COLO668 (cell line): ENCODE results near the gene VSIG10L2.

Source experiments
- DNase-seq: peaks from one replicate; lab custom pipeline; 2025; ENCODE audit not compliant: unreplicated experiment; lab: John Stamatoyannopoulos, UW

The VSIG10L2 gene

DNA sequence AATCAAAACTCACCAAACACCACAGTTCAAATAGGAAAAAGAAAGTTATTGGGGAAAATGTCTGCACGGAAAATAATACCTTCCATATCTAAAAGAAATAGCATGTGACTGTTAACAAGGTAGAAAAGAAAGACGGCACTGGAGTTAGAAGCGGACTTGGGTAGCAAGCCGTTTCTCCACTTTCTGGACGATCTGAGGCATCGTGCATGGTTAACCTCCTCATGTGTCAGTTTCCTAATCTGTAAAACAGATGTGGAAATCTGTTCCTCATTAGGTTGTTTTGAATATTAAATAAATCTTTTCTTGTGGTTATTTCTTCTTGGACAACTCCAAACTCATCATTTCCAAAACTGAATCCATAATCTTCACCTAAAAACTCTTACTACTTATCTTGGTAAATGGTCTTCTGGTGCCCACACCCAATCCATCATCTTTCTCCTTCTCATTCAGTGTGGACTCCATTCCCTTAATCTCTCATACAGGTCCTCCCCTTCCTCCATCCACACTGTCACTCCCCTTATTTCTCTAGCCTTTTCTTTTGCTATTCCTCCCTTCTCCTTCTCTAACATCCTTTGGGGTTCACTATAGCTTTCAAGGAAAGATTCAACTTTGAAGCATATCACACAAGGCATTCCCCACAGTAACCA lies 53.5 kb downstream of the VSIG10L2 start:
- DNase-seq, result no peak

DNA sequence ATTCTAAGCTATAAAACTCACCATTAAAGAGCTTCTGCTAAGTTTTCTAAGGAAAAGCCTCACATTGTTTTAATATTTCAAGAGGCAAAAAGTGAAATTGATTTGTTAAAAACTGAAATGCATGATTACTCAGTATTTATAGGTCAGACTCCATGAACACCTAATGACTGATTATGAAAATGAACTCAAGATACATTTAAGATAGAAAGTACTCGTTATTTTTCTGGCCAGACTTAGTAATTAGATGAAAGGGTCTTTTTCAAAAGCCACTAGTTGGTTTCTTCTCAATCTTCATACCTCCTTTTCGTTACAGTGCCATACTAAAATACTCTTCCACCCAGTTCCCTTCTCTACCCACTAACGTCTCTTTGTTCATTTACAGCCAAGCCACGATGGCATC lies 56.3 kb downstream of the VSIG10L2 start:
- DNase-seq, result no peak
